Frontal cortex (tissue), 4 donors: ENCODE results near the gene LMX1A. TPM values are rescaled to one million over a fixed set of nuclear protein-coding genes. Genes with fewer than 3 reads are reported as not detected.

Experiments used
- DNase-seq, 2 donors: peaks; one replicate each; pipeline ENCODE4 v3.0.0; 2012; ENCODE audit warnings: low spot score in 2 of 2
- FAIRE-seq: peaks from 2 replicates; lab custom pipeline; 2012; peaks lifted over from hg19 to GRCh38; lab: Jason Lieb, UNC
- total RNA-seq: library from RNA; depleted of rRNA; stranded (reverse); fragments of >200 nt; gene quantifications from one replicate; pipeline ENCODE4 v1.2.3, GENCODE V29; 2014
- donor health status: control.
- donor health status: control.
- donor health status: control.

Gene LMX1A
- total RNA-seq, 1 donor from 2014 or later: not detected

DNA sequence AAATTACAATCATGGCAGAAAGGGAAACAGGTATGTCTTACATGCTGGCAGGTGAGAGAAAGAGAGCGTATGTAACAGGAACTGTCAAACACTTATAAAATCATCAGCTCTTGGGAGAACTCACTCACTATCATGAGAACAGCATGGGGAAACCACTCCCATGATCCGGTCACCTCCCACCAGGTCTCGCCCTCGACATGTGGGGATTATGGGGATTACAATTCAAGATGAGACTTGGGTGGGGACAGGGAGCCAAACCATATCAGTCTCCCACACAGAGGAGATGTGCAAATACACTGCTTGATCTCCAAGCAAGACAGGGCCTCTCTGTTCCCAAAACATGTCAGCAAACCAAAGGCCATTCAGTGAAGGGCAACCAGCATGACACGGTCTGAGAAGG lies 27.4 kb downstream of the LMX1A start:
- FAIRE-seq: no peak
- no peak for DNase-seq

- DNase-seq (no peak), FAIRE-seq (no peak)
Observed at GRCh38 chr1:165328136-165328535, 28.4 kb downstream of the LMX1A start.

- FAIRE-seq (no peak), DNase-seq (no peak)
Observed at GRCh38 chr1:165327538-165327937, 29.0 kb downstream of the LMX1A start.

DNA sequence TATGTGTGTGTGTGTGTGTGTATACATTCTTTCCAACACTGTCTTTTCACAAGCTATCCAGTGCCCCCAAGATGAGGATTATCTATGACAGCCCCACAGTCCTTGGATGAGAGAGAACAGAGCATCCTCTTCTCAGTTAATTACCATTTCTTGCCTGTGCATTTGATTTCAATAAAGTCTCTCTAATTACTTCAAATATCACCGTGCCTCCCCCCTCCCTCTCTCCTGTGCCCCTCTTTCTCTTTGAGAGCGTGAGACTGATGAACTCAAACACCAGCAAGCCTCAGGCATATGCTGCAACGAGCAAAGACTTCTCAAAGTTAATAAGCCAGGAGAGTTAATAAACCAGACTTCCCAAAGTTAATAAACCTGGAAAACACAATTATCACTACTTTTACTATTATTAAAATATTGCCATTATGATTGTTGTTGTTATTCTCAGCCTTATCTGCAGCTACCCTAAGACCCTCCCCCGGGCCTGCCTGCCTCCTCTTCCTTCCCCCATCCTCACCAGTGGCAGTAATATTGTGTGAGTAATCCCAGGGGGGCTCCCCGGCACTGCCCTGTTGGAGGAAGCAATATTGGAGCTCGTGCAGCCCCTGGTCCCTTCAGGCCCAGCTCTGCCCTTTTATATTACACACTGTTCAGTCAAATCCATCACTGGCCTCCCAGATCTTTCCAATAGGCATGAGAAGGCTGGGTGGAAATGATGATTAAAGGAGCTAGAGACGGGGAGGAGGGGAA lies 30.9 kb downstream of the LMX1A start:
- FAIRE-seq: no peak
- DNase-seq: no peak

DNA sequence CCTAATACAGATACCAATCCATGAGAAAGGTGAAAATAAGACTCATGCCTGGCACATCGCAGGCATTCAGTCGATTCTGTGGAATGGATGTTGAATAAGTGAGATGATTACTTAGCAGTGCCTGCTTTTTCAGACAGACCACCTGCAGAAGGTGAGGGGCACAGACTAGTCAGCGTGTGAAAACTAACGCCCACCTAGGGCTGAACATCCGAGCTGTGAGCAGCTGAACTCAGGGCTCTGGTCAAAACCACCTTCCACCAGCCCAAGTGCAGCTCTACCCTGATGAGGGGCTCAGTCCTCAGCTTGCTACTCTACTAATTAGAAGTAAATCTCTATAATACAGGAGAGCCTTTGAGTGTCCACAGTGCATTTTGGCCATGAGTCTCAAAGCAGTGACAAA lies 32.5 kb downstream of the LMX1A start:
- FAIRE-seq (no peak), DNase-seq (no peak)

- DNase-seq: no peak
- no peak for FAIRE-seq
Observed at GRCh38 chr1:165317612-165318011, 38.9 kb downstream of the LMX1A start.

DNA sequence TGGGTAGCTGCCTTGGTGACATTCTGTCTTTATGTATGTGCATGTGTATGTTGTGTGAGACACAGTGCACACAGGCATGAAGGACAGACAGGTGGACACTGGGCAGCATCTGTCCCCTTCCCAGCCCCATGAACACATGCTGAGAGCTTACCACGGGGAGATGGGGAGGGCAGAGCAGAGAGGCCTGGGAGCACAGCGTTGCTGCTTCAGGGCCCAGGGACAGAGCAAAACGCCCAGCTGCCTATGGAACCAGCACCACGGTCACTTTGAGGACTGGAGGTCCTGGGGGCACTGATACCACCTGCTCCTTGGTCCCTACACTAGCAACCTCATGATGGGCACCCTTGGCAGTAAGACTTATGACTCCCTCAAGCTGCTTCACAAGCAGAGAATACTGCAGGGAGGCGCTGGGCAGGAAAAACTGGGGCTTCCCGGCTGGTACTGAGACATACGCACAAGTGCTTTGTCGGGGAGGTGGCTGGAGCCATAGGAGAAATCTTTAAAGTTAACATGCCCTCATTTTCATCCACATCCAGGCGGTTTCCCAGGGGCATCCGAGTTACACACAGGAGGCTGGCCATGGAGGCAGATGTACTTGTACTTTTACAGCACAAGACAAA lies 40.3 kb downstream of the LMX1A start:
- FAIRE-seq: no peak
- no peak for DNase-seq

GRCh38 chr1:165315481-165315880 lies 41.0 kb downstream of the LMX1A start:
- FAIRE-seq: no peak
- no peak for DNase-seq

DNA sequence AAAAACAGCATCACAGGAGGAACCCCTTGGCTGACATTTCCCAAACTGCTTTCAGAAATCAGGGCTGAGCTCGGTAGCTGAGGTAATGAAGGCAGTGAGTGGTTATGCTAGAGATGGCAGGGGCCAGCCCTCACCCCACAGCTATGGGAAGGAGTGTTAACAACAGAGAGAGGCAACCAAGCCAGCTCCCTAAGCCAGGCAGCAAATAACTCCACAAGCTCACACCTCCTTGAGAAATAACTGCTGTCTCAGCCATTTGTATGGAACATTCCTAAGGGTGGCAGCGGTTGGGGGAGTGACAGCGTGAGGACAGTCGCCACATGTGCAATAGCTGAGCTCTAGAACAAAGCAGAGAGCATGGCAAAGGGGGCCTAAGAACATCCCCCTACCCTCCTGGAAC lies 42.6 kb downstream of the LMX1A start:
- FAIRE-seq (no peak), DNase-seq (no peak)

DNA sequence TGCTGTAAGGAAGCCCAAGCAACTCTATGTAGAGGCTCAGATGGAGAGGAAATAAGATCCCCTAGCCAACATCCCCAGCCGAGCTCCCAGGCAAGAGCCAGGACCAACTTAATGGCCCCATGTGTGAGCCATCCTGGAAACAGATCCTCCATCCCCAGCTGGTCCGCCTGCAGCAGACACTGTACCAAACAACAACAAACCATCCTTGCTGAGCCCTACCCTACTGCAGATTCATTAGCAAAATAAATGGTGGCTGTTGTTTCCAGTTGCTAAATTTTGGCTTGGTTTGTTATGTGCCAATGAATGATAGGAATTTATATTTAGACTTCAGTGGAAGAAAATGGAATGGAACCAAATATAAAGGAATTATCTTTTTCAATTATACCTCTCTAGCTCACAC lies 43.9 kb downstream of the LMX1A start:
- no peak for FAIRE-seq
- DNase-seq: no peak

- no peak for DNase-seq
Observed at GRCh38 chr1:165306543-165307434, 49.7 kb downstream of the LMX1A start.

DNA sequence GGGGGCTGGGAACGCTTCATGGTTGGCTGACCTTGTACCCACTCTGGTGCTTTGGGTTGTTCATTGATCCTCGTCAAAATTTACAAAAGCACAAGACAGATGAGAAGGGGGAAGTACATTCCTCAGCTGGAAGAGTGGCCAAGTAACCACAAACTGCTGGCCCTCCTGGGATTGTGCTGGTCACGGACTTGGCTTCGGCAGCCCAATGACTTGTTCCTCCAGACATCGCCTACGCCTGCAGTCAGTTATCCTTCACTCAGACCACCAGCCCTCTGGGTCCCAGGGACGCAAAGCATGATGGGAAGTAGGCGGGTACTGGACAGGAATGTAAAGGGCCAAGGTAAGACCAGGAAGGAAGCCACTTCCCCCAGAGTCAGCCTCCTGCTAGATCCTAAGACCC lies 53.1 kb downstream of the LMX1A start:
- FAIRE-seq: no peak
- no peak for DNase-seq

More at GRCh38 chr1:165306543-165307434, 49.7 kb downstream of the LMX1A start:
- FAIRE-seq: no peak

- FAIRE-seq (no peak), DNase-seq (no peak)
Observed at GRCh38 chr1:165300400-165300903, 56.1 kb downstream of the LMX1A start.

GRCh38 chr1:165298203-165298820 lies 58.2 kb downstream of the LMX1A start:
- DNase-seq (no peak), FAIRE-seq (no peak)

- FAIRE-seq (no peak), DNase-seq (no peak)
Observed at GRCh38 chr1:165296205-165296604, 60.3 kb downstream of the LMX1A start.

DNA sequence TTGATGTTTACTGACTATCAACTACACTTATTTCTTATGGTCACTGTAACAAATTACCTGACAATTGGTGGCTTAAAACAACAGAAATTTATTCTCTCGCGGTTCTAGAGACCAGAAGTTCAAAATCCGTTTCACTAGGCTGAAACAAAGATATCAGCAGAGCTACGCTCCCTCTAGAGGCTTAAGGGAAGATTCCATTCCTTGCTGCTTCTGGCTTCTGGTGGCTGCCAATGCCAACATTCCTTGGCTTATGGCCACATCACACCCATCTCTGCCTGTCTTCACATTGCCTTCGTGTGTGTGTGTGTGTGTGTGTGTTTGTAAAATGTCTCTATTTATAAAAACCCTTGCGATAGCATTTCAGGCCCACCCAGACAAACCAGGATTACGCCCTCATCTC lies 66.4 kb downstream of the LMX1A start:
- DNase-seq: no peak
- no peak for FAIRE-seq

GRCh38 chr1:165289556-165289955 lies 67.0 kb downstream of the LMX1A start:
- FAIRE-seq (no peak), DNase-seq (no peak)

- FAIRE-seq (no peak), DNase-seq (no peak)
Observed at GRCh38 chr1:165288350-165289120, 68.0 kb downstream of the LMX1A start.

- no peak for FAIRE-seq
- no peak for DNase-seq
Observed at GRCh38 chr1:165287781-165288180, 68.7 kb downstream of the LMX1A start.
